CD14-positive monocyte (primary cell): ENCODE measurements around the gene BCR. TPM values are rescaled to one million over a fixed set of nuclear protein-coding genes. Genes with fewer than 3 reads are reported as not detected.

Experiments
- DNase-seq, 3 donors: peaks; one replicate each; pipeline ENCODE4 v3.0.0-alpha.2; 2011 to 2022
- H2AFZ ChIP-seq: 2 replicates; pipeline ENCODE4 v1.6.0; 2012; ENCODE audit warnings: mild to moderate bottlenecking, low read depth, low read length, inconsistent platforms; ENCODE audit not compliant: insufficient read depth, poor library complexity, severe bottlenecking
- H3K27ac ChIP-seq, 2 donors: 1 replicate in 1 of 2; 2 replicates in 1 of 2; pipeline ENCODE4 v1.5.1; 2012 to 2013; ENCODE audit warnings: low read length in 2 of 2, control low read depth in 1 of 2, inconsistent platforms in 1 of 2, low read depth in 1 of 2, mild to moderate bottlenecking in 1 of 2
- H3K27me3 ChIP-seq, 2 donors: one replicate each; pipeline versions ENCODE4 v1.6.0 to v1.6.1; 2011 to 2013; ENCODE audit warnings: low read length in 2 of 2; ENCODE audit not compliant: control insufficient read depth in 2 of 2, insufficient read depth in 2 of 2
- H3K36me3 ChIP-seq, 2 donors: replicated peaks in 1 of 2; 1 replicate in 1 of 2; 2 replicates in 1 of 2; pipeline versions ENCODE4 v1.5.1 to v1.6.1; 2012 to 2013; ENCODE audit warnings: low read length in 2 of 2, control low read depth in 1 of 2, inconsistent platforms in 1 of 2, mild to moderate bottlenecking in 1 of 2; ENCODE audit not compliant: insufficient read depth in 2 of 2, control insufficient read depth in 1 of 2
- H3K4me1 ChIP-seq, 2 donors: 1 replicate in 1 of 2; 2 replicates in 1 of 2; pipeline versions ENCODE4 v1.5.1 to v1.6.1; 2012 to 2013; ENCODE audit warnings: low read length in 2 of 2, control low read depth in 1 of 2, inconsistent platforms in 1 of 2, mild to moderate bottlenecking in 1 of 2, moderate library complexity in 1 of 2; ENCODE audit not compliant: insufficient read depth in 2 of 2, control insufficient read depth in 1 of 2
- H3K4me2 ChIP-seq: replicated peaks from 2 replicates; pipeline ENCODE3; 2012; ENCODE audit warnings: low read length, moderate library complexity, mild to moderate bottlenecking; ENCODE audit not compliant: poor library complexity, severe bottlenecking; ENCODE audit errors: extremely low read depth
- H3K4me3 ChIP-seq, 3 experiments: fragments of 200-600 bp in 1 of 3; sonication (generic) in 1 of 3; replicated peaks in 1 of 3; 1 replicate in 2 of 3; 2 replicates in 1 of 3; pipeline ENCODE4 v1.5.1; 2011 to 2013; ENCODE audit warnings: low read length in 3 of 3, mild to moderate bottlenecking in 3 of 3, control low read depth in 2 of 3, low read depth in 2 of 3, inconsistent platforms in 1 of 3, moderate library complexity in 1 of 3
- H3K79me2 ChIP-seq: 2 replicates; pipeline ENCODE4 v1.6.0; 2012; ENCODE audit warnings: mild to moderate bottlenecking, control low read depth, inconsistent platforms, low read length, moderate library complexity; ENCODE audit not compliant: insufficient read depth
- H3K9ac ChIP-seq: 2 replicates; pipeline ENCODE4 v1.6.0; 2017; ENCODE audit warnings: low read length, mild to moderate bottlenecking; ENCODE audit not compliant: insufficient read depth, poor library complexity, severe bottlenecking
- H3K9me3 ChIP-seq, 2 donors: replicated peaks in 1 of 2; 1 replicate in 1 of 2; 2 replicates in 1 of 2; pipeline versions ENCODE4 v1.5.1 to v1.6.1; 2012 to 2013; ENCODE audit warnings: low read length in 2 of 2, control low read depth in 1 of 2; ENCODE audit not compliant: control insufficient read depth in 1 of 2, insufficient read depth in 1 of 2
- H4K20me1 ChIP-seq: 2 replicates; pipeline ENCODE4 v1.6.0; 2012; ENCODE audit warnings: mild to moderate bottlenecking, low read length, control low read depth, moderate library complexity; ENCODE audit not compliant: insufficient read depth
- H3K27ac Mint-ChIP-seq, 7 donors: one replicate each; pipeline ENCODE4 v1.8.0; 2020; ENCODE audit warnings: mild to moderate bottlenecking in 7 of 7, mixed read lengths in 7 of 7, moderate library complexity in 6 of 7, inconsistent platforms in 2 of 7
- H3K27me3 Mint-ChIP-seq, 3 donors: one replicate each; pipeline ENCODE4 v1.8.0; 2021 to 2022; ENCODE audit warnings: low read depth in 3 of 3, mild to moderate bottlenecking in 3 of 3, mixed read lengths in 3 of 3, moderate library complexity in 3 of 3, inconsistent platforms in 1 of 3
- H3K36me3 Mint-ChIP-seq, 2 donors: one replicate each; pipeline ENCODE4 v1.8.0; 2020; ENCODE audit warnings: mixed read lengths in 2 of 2, inconsistent platforms in 1 of 2, mild to moderate bottlenecking in 1 of 2
- H3K4me1 Mint-ChIP-seq: one replicate; pipeline ENCODE4 v1.8.0; 2020; ENCODE audit warnings: mild to moderate bottlenecking, mixed read lengths
- H3K4me3 Mint-ChIP-seq, 2 donors: one replicate each; pipeline ENCODE4 v1.8.0; 2020; ENCODE audit warnings: mild to moderate bottlenecking in 2 of 2, mixed read lengths in 2 of 2, moderate library complexity in 1 of 2
- H3K9me3 Mint-ChIP-seq, 7 donors: one replicate each; pipeline ENCODE4 v1.8.0; 2020 to 2022; ENCODE audit warnings: mixed read lengths in 7 of 7, mild to moderate bottlenecking in 6 of 7, moderate library complexity in 6 of 7, inconsistent platforms in 2 of 7
- WGBS: methylation state at CpG from one replicate; pipeline ENCODE4 v1.1.5; 2013; ENCODE audit warnings: missing lambda C conversion rate; ENCODE audit not compliant: insufficient coverage; 5-methylcytosine and 5-hydroxymethylcytosine counted together
- intact Hi-C, 2 donors: fragments of 100-400 bp; cut with micrococcal nuclease; formaldehyde crosslinking; loops; one replicate each; pipeline versions ENCODE4 v1.15.0 to v1.15.1; 2023
- polyA plus RNA-seq, 3 donors: library from polyadenylated mRNA; depleted of rRNA in 1 of 3; unstranded in 2 of 3; stranded (reverse) in 1 of 3; fragments of 300-500 nt in 2 of 3; fragments of >200 nt in 1 of 3; fragmentation: Illumina TruSeq in 2 of 3; gene quantifications; 1 replicate in 2 of 3; 2 replicates in 1 of 3; pipeline ENCODE4 v1.2.3, GENCODE V29; 2012 to 2021
- TF ChIP-seq, protein P1 (sequence below): fragments of 200-600 bp; IDR thresholded peaks from one replicate; pipeline ENCODE4 v1.8.0; 2022; ENCODE audit warnings: antibody characterized with exemption, mild to moderate bottlenecking

Gene BCR
- polyA plus RNA-seq, 3 donors, result 0.97 to 20.9 (median 0.97) TPM

DNA sequence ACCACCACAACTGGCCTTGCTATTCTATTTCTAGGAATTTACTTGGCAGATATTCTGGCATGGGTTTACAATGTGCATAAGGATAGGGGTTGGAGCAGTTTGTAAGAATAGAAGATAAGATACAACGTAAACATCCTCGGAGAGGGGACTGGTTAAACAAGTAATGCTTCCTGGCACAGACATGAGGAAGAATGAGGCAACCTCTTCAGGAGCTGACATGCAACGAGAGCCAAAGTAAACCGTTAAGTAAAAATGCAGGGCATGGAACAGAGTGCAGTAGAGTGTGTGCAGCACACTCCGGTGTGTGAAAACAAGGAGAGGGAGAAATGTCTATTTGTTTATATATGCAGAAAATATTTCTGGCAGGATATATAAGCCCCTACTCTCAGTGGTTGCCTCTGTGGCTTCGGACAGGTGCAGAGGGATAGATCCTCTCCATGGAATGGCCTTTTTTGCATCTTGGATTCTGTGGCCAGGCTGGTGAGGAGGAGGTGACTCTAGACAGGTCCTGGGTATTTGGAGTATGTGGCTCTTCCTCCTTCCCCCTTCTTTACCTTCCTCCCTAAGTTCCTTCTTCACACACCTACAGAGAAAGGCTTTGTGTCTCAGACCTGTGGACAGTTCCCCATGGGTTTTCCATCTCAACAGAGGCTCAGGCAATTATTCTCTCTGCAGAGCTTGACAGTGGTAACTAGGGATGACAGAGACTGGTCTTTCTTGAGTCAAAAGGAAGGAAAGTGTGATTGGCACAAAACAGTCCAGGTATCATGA, 32.5 kb upstream of the BCR start:
- 12% methylated on average over 4 of the region's 6 CpGs for WGBS
- H3K27ac Mint-ChIP-seq, result peak overlapping the region in 1 of 7 donors; percentile 18
- Histone ChIP-seq H3K9ac (no peak overlapping the region), H3K4me1 (peaks cover 32 to 41% of the 10 kb centered on the region in 2 donors), H2AFZ (no peak overlapping the region), H4K20me1 (no peaks in the 10 kb centered on the region), H3K9me3 (no peaks in the 10 kb centered on the region), H3K27ac (no peak overlapping the region), H3K4me2 (no peak overlapping the region), H3K4me3 (no peak overlapping the region), H3K27me3 (no peaks in the 10 kb centered on the region), H3K79me2 (no peaks in the 10 kb centered on the region), H3K36me3 (no peaks in the 10 kb centered on the region)
- intact Hi-C loops, result loop anchor here in 1 of 2 donors (5.0 kb wide), 1 partner anchor 81 kb away; no protein-coding TSS in a partner anchor
- H3K4me3 Mint-ChIP-seq, result no peak overlapping the region
- peaks cover 2 to 7% (median 5%) of the 10 kb centered on the region in 3 donors for H3K27me3 Mint-ChIP-seq
- no peaks in the 10 kb centered on the region for H3K36me3 Mint-ChIP-seq
- peaks cover 0 to 2% (median 0%) of the 10 kb centered on the region in 7 donors for H3K9me3 Mint-ChIP-seq
- TF ChIP-seq, protein P1, sequence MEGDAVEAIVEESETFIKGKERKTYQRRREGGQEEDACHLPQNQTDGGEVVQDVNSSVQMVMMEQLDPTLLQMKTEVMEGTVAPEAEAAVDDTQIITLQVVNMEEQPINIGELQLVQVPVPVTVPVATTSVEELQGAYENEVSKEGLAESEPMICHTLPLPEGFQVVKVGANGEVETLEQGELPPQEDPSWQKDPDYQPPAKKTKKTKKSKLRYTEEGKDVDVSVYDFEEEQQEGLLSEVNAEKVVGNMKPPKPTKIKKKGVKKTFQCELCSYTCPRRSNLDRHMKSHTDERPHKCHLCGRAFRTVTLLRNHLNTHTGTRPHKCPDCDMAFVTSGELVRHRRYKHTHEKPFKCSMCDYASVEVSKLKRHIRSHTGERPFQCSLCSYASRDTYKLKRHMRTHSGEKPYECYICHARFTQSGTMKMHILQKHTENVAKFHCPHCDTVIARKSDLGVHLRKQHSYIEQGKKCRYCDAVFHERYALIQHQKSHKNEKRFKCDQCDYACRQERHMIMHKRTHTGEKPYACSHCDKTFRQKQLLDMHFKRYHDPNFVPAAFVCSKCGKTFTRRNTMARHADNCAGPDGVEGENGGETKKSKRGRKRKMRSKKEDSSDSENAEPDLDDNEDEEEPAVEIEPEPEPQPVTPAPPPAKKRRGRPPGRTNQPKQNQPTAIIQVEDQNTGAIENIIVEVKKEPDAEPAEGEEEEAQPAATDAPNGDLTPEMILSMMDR, result no peak
- peaks cover 38% of the 10 kb centered on the region for H3K4me1 Mint-ChIP-seq
- DNase-seq, result peak in 1 of 3 donors; percentile 6

DNA sequence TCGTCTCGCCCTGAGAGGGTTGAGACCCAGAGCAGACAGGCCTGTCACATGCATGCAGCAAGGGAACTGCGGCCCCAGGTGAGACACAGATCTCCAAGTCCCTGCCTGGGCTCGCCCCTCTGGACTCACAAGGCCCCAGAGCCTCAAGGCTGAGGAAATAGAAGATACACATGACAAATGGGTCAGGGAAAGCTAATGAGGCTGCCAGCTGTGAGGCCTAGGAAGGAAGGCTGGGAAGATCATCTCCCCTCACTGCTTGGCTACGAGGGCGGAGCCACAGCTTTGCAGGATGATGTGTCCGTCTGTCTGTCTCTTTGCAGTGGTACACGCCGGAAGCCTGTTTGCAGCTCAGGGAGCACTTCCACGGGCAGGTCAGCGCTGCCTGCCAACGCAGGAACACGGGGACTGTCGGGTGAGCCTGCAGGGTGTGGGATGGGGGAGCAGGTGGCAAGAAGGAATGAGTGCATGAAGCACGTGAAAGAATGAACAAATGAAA, 30.5 kb upstream of the BCR start:
- 93% methylated on average over 15 of the region's 15 CpGs for WGBS

More for the DNA sequence above, 30.5 kb upstream of the BCR start:
- H3K4me2 ChIP-seq, result no peak overlapping the region
- no peaks in the 10 kb centered on the region for H3K9me3 ChIP-seq
- Mint-ChIP-seq H3K9me3 (peaks cover 0 to 6% (median 0%) of the 10 kb centered on the region in 7 donors), H3K27me3 (peaks cover 2 to 5% (median 2%) of the 10 kb centered on the region in 3 donors), H3K4me1 (peaks cover 48% of the 10 kb centered on the region), H3K27ac (no peak overlapping the region), H3K4me3 (no peak overlapping the region), H3K36me3 (no peaks in the 10 kb centered on the region)
- DNase-seq, result no peak
- H3K4me1 ChIP-seq, result peaks cover 42 to 51% of the 10 kb centered on the region in 2 donors
- no peaks in the 10 kb centered on the region for H3K79me2 ChIP-seq
- no peaks in the 10 kb centered on the region for H4K20me1 ChIP-seq
- intact Hi-C loops, result loop anchor here in 1 of 2 donors (5.0 kb wide), 1 partner anchor 82 kb away; no protein-coding TSS in a partner anchor
- H3K27ac ChIP-seq, result no peak overlapping the region
- no peaks in the 10 kb centered on the region for H3K36me3 ChIP-seq
- no peak overlapping the region for H2AFZ ChIP-seq
- TF ChIP-seq, protein P1, result no peak
- no peak overlapping the region for H3K4me3 ChIP-seq
- H3K9ac ChIP-seq, result no peak overlapping the region
- no peaks in the 10 kb centered on the region for H3K27me3 ChIP-seq
